T-helper 1 cell (primary cell): Measurements from ENCODE around the gene CELA2A.
"Not testable (repeated sequence)": the region's sequence is repeated elsewhere in the genome, so short reads cannot be mapped to it uniquely, and the experiment has no call there.

Source experiments
- DNase-seq, 5 donors: peaks; one replicate each; pipeline ENCODE4 v3.0.0-alpha.2; 2012 to 2020

CELA2A gene

DNA sequence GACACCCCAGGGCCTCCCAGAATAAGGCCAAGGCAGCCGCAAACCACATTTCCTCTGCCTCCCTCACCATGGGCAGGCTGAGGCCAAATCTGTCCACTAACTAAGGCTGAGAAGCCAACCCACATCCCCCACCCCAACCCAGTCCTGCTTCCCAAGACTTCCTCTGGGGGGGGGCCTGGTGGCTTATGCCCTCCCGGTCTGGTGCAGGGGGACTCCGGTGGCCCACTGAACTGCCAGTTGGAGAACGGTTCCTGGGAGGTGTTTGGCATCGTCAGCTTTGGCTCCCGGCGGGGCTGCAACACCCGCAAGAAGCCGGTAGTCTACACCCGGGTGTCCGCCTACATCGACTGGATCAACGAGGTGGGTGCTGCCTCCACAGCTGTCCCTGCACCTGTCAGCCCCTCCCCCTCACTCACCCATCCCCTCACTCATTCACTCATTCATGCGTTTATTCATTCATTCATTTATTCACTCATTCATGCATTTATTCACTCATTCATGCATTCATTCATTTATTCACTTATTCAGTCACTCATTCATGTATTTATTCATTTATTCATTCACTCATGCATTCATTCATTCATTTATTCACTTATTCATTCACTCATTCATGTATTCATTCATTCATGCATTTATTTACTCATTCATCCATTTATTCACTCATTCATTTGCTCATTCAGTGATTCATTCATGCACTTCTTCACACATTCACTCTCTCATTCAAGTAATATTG, 11.0 kb upstream of the CELA2A start:
- no peak for DNase-seq

DNA sequence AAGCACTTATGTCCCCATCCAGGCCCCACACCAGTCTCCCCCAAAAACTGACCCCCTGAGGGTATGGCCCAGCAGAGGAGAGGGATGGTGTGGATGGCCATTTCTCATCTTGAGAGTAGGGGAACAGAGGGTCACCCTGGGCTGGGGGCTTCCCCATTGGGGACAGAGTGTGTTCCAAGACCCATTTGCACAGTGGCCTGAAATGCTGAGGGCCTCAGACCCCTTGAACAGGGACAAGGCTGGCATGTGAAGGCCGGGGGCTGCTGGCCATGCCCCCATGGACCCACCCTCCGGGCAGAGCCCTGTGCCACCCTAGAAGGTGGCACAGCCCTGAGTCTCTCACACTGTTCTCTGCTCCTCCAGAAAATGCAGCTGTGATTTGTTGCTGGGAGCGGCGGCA, 10.3 kb upstream of the CELA2A start:
- no peak for DNase-seq

DNA sequence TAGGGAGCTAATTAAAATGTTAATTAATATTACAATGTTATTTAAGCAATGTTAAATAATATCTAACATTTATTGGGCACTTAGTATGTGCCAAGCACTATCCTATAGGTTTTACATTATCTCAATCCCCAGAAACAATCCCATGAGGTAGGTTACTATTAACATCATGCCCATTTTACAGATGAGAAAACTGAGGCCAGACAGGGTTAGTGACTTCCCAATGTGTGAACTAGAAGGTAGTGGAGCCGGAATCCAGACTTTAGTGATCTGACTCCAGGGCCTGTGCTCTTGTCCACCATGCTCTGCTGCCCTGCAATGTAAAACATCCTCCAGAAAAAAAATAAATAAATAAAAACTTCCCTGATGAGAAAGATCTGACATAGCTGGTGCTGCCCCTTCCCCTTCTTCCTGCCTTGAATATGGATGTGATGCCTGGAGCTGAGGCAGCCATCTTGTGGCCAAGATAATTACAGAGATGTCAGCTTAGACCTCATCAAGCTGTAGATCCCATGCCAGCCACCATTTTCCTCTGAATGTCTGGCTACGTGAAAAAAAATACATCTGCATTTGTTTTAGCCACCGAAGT, 7.6 kb upstream of the CELA2A start:
- DNase-seq, result no peak

DNA sequence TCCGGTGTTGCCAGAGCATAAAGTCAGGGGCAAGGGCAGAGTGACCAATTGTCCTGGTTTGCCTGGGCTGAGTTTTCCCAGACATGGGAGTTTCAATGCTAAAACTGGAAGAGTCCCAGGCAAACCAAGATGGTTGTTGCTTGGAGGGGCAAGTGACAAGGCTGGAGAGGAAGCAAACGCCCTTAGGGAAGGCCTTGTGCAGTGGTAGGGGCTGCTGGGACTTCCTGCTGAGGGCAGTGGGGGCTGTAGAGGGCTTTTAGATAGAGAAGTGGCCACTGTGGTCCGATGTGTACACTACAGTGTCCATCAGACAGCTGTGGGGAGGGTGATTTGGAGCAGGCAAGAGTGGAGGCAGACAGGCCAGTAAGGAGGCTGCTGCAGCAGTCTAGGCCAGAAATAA, 7.0 kb upstream of the CELA2A start:
- DNase-seq, result no peak

DNA sequence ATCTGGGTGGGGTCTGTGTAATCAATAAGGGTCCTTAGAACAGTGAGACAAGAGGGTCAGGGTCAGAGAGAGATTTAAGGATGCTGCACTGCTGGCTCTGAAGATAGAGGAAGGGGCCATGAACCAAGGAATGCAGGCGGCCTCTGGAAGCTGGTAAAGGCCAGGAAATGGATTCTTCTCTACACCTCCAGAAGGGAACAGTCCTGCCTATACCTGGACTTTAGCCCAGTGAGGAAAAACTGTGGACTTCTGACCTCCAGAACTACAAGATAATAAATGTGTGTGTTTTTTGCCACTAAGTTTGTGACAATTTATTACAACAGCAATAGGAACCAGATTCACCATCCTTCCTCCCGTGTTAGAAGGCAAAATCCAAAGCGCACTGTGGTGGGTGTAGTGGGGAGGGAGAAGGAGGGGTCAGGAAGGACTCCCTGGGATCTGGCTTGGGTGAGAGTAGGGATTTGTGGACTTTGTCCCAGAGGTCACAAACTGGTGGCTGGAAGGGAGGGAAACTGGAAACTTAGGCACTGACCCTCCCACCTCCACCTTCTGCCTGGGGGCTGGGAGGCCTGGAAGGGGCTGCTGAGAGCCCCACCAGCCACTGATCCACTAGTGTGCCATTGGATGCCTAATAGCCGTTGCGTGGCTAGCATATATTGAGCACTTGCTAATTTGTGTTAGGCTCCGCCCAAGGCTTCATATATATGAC, 5.4 kb upstream of the CELA2A start:
- DNase-seq, result no peak

DNA sequence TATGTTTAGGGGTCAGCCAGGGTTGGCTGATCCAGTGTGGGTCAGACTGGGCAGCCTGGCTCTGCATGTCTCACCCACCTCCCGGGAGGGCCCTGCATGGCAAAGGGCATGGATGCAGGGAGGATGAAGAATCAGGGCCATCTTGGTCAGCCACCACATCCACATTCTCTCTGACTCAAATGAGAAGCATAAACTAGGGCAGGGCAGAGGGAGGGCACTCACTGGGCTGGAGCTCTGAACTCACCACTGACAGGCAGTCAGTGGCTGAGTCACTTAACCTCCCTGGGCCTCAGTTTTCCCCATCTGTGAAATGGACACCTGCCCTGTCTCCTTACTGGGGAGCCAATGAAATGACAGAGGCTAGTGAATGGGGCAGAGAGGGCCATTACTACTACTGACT, 4.3 kb upstream of the CELA2A start:
- DNase-seq, result no peak

DNA sequence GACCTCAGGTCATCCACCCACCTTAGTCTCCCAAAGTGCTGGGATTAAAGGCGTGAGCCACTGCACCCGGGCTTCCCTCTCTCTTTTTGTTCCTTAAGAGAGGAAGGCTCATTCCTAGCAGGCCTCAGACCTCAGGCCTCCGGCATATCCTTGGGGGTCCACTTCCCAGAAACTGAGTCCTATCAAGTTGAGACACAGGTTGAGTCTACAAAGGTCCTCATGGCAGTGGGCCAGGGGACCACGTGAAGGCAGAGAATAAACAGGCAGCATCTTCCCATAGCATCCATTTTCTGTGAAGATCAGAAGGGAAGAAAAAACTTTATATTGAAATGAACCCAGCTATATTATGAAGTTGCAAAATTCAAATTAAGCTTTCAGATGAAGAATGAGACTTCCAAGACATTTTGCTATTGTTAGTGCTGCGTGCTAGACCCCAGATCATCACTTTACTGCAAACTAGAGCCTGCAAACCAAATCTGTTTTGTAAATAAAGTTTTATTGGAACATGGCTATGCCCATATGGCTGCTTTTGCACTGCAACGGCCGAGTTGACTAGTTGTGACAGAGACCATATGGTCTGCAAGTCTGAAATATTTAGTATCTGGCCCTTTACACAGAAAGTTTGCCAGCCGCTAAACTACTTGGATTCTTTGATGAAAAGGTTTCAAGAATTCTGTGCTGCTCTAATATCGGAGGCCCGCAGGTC, 3.5 kb upstream of the CELA2A start:
- no peak for DNase-seq

DNA sequence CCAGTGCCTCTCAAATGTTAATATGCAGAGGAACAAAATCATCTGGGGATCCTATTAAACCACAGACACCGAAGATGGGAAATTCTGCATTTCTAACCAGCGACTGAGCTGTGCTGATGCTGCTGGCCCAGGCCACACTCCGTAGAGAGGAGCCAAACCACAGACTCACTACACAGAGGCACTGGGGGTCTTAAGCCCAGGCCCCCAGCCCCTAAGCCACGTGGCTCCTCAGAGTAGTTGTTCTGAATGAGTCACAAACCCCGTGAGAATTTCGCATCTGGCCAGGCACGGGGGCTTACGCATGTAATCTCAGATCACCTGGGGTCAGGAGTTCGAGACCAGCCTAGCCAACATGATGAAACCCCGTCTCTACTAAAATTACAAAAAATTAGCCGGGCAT, 2.8 kb upstream of the CELA2A start:
- DNase-seq, result no peak

DNA sequence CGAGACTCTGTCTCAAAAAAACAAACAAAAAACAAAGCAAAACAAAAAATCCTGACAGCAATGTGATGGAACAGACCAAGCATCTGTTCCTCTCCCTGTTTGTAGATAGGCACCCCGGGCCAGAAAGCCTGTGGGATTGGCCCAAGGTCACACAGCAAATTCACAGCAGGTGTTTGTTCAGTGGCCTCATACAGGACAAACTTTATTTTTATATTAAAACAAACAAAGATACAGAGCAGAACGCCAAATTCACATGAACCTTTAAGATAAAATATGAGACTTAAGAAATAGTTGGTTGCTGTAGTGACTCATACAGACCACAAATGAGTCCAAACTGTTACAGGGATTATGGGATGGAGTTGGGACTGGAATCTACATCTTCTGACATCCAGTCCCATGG, 2.3 kb upstream of the CELA2A start:
- no peak for DNase-seq

DNA sequence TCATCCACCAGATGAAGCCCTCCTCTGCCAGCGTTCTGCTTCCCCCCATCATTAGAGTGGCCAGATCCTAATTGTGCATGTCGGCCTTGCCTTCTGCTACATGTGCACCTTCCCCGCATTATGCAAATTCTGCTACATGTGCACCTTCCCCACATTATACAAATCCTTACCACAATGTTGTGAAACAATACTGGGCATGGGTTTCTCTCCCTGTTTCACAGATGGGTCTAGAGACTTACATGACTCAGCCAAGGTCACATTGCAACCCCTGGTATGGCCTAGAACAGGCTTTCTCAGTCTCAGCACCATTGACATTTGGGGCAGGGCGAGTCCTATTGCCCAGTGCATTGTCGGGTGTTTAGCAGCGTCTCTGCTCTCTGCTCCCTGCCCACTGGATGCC, 1.0 kb upstream of the CELA2A start:
- no peak for DNase-seq

DNA sequence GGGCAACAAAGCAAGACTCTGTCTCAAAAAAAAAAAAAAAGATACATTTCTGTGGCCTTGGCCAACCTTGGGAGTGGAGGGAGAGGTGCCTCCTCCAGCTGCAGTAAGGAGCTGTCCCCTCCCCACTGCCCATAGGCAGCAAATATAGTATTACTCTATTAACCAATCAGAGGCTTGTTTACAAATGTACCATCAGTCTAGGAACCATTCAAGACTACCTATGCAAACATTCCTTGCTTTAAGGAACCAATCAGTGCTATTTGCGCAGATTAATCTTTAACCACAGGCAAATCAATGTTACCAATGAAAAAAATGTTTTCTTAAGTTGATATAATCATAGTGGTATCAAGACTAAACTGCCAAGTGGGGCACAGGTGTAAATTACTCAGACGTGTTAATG, 1.1 kb downstream of the CELA2A start:
- DNase-seq, result no peak

DNA sequence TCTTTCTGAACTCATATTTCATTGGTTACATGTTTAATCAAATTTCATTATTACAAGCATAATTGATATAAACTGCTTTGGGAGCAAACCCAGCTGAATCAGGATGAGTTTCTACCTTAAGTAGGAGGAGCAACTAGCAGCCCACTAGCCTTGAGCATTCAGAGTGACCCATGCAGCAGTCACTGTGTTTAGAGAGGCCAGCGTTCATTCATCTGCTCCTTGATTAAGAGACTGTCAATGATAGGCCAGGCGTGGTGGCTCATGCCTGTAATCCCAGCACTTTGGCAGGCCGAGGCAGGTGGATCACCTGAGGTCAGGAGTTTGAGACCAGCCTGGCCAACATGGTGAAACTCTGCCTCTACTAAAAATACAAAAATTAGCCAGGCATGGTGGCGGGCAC, 1.9 kb downstream of the CELA2A start:
- not testable (repeated sequence) for DNase-seq

DNA sequence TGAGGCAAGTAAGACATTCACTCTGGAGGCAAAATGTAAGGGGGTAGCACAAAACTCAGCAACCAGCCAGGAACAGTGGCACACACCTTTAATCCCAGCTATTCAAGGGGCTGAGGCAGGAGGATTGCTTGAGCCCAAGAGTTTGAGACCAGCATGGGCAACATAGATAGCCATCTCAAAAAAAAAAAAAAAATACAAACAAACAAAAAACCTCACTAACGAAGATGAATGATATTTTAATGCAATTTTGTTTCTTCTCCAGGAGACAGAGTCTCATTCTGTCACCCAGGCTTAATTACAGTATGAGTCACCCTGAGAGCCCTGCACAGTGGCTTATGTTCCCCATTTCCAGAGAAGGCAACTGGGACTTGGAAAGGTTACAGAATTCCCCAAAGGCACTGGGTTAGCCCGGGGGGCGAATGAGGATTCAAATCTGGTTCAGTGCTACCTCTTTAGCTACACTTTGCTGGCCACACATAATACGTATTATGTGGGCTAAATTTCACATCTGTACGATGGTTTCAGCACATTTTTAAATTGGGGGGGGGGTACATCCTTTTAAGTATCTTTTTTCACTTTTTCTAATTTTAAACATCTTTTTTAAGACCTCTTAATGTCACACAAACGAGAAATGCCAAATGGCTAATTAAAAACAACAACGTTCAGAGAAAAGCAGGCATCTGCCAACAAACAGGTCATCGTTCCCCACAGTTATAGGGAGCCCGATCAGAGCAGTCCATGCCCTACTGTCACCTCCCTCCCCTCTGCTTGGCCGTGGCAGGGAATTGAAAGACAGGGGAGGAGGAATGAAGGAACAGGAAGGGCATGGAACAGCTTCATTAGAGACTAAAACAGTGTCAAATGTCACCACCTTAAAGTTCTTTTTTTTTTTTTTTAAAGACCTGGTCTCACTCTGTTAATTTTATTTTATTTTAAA, 3.5 kb downstream of the CELA2A start:
- no peak for DNase-seq

DNA sequence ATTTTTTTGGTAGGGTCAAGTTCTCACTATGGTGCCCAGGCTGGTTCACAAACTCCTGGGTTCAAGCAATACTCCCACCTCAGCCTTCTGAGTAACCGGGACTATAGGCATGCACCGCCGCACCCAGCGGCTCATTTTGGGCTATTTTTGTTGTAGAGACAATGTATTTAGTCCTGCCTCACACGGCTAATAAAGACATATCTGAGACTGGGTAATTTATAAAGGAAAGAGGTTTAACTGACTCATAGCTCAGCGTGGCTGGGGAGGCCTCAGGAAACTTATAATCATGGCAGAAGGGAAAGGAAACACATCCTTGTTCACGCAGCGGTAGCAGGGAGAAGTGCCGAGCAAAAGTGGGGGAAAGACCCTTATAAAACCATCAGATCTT, 4.2 kb downstream of the CELA2A start:
- DNase-seq, result no peak

DNA sequence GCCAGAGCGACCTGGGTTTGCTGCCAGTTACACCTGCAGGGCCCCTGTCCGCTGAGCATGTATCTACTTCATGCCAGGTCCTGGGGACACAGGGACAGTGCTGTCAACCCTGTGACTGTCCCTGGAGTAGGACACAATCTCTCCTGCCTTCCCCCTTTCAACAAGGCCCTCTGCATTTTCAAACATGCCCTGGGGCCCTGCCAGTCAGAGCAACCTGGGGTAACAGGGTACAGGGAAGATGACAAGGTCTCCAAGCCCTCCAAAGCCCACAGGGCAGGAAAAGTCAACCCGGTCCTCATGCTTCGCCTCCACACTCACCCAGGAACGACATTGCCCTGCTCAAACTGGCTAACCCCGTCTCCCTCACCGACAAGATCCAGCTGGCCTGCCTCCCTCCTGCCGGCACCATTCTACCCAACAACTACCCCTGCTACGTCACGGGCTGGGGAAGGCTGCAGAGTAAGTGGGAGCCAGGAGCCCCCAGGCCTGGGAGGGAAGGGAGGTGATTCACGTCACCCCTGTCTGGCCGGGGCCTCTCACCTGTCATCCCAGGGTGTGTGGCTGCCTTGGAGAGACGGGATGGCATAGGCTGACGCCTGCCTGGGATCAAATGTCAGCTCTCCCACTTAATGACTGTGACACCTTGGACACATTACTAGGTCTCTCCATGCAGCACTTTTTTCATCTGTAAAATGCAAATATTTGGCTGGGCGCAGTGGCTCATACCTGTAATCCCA, 6.7 kb downstream of the CELA2A start:
- DNase-seq, result not testable (repeated sequence)

DNA sequence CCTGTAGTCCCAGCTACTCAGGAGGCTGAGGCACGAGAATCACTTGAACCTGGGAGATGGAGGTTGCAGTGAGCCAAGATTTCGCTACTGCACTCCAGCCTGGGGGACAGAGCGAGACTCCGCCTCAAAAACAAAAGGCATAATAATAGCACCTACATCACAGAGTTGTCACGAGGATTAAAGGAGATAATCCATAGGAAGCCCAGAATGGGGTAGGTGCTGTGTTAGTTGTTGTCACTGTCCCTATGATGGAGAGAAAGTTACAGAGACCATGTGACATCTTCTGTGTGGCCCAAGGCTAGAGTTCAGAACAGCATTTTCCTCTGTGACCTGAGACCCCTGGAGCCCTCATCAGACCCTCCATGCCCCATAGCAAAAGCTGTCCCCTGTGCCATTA, 7.4 kb downstream of the CELA2A start:
- not testable (repeated sequence) for DNase-seq

DNA sequence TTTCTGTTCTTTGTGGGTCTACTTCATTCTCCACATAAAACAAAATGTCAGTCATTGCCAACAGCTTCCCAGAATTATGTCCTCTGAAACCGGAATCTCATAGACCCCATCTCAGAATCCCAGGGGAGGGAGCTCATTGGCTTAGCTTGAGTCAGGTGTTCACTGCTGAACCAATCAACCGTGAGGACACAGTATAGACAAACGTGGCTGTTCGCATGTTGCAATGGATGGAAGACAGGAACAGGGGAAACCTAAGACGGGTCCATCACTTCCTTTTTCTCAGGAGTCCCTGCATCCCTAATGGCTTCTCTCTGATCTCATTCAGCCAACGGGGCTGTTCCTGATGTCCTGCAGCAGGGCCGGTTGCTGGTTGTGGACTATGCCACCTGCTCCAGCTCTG, 9.1 kb downstream of the CELA2A start:
- DNase-seq, result no peak

DNA sequence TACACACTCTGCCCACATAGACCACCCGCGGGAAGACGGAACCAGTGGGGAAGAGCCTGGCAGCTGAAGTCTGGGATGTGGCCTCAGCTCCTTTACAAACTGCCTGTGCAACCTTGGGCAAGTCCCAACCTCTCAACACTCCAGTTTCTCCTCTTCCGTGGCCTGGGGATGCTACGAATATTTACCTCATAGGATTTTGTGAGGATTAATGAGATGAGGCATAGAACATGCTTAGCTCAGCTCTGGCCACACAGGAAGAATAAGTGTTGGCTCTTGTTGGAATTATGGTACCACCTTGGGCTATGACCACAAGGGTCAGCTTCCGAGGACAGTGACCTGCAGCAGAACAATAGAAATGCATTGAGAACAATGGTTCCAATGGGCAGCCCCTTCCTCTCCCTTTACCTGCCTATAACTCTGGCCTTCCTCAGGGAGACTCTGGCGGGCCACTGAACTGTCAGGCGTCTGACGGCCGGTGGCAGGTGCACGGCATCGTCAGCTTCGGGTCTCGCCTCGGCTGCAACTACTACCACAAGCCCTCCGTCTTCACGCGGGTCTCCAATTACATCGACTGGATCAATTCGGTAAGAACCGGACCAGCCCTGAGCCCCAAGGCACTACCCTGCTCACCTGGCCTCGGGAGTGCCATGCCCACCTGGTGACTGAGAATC, 10.6 kb downstream of the CELA2A start:
- not testable (repeated sequence) for DNase-seq

DNA sequence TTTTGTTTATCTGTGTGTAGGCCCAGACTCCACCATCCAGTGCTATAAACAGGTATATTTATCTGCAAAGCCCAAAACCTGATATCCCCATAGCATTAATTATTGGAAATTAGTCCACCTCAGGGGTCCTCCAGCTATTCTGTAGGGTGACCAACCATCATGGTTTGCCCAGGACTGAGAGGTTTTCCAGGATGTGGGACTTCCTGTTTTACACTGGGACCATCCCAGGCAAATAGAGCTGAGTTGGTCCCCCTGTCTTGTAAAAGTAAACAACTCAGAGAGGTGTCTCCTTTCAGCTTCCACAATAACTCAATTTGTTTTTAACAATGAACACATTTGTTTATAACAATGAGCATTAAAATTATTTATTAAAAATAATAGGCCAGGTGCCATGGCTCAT, 11.6 kb downstream of the CELA2A start:
- DNase-seq, result no peak

DNA sequence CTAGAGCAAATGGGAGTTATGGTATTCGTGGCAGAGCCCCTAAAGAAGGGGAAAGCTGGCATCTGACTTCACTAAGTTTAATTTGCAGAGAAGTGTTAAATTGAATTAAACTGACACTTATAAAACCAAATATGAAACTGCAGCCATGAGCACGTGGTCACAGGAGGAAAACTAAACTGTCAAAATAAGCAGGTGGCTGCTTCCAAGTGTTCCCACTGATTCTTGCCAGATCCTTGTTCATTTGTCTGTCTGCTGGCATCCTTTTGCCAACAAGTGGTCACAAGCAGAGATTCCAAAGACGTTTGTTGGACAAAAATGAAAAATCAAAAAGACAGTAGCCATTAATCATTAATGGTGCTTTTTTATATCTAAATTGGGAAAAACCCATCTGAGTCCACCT, 12.8 kb downstream of the CELA2A start:
- DNase-seq, result no peak

DNA sequence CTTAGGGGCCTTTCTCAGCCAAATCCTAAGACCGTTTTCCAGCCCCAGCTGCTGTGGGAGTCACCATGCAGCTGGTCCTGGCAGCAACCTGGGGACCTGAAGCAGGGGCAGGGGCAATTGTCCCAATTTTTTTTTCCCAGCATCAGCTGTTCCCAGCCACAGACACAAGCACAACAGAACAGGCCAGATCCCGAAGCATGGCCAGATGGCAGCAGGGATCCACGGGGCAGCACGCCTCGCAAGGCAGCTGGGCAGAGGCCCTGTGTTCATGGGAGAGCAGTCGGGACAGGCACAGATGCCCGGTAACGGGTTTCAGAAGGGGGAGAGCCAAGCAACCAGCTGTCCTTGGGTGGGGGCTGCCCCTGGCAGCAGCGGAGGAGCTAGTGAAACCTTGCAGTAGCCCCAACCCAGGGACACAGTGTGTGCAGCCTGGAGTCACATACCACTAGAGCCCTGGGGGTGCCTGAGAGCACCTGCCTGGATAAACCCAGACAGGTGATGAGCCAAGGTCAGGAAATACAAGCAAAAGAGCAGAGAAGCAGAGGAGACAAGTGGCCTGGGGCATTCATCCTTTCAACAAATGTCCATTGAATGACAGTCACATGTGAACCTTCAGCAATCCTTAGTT, 13.4 kb downstream of the CELA2A start:
- DNase-seq, result not testable (repeated sequence)
